ENCODE results near the gene GANC.
"Not testable (repeated sequence)": the region's sequence is repeated elsewhere in the genome, so short reads cannot be mapped to it uniquely, and the experiment has no call there.

GANC gene

GRCh38 chr15:42289166-42289565 lies 16.2 kb downstream of the GANC start:
- no peak overlapping the region for H3K27ac Mint-ChIP-seq
- H3K27me3 Mint-ChIP-seq, result no peaks in the 10 kb centered on the region
- H3K36me3 Mint-ChIP-seq (ENCODE audit: low read depth), result peaks cover 97% of the 10 kb centered on the region
- no peaks in the 10 kb centered on the region for H3K9me3 Mint-ChIP-seq
- intact Hi-C loops (cut with micrococcal nuclease), result no loop called here
- H3K4me1 Mint-ChIP-seq (ENCODE audit: low read depth), result peaks cover 5% of the 10 kb centered on the region
- H3K4me3 Mint-ChIP-seq, result no peak overlapping the region

GRCh38 chr15:42301004-42301403 lies 28.0 kb downstream of the GANC start:
- Mint-ChIP-seq H3K36me3 (ENCODE audit: low read depth) (peaks cover 68% of the 10 kb centered on the region), H3K9me3 (peaks cover 48% of the 10 kb centered on the region)
- H3K27ac Mint-ChIP-seq; H3K4me3 Mint-ChIP-seq; intact Hi-C loops (cut with micrococcal nuclease); H3K4me1 Mint-ChIP-seq (ENCODE audit: low read depth); H3K27me3 Mint-ChIP-seq: not testable (repeated sequence)

GRCh38 chr15:42306681-42307080 lies 33.7 kb downstream of the GANC start:
- no peaks in the 10 kb centered on the region for H3K27me3 Mint-ChIP-seq
- no peak overlapping the region for H3K4me3 Mint-ChIP-seq
- H3K27ac Mint-ChIP-seq, result no peak overlapping the region
- H3K4me1 Mint-ChIP-seq (ENCODE audit: low read depth), result no peaks in the 10 kb centered on the region
- intact Hi-C loops (cut with micrococcal nuclease), result no loop called here
- H3K36me3 Mint-ChIP-seq (ENCODE audit: low read depth), result peaks cover 71% of the 10 kb centered on the region
- H3K9me3 Mint-ChIP-seq, result peaks cover 27% of the 10 kb centered on the region

GRCh38 chr15:42313463-42313862 lies 40.5 kb downstream of the GANC start:
- Mint-ChIP-seq H3K36me3 (ENCODE audit: low read depth) (peaks cover 92% of the 10 kb centered on the region), H3K4me3 (no peak overlapping the region), H3K27me3 (no peaks in the 10 kb centered on the region), H3K9me3 (no peaks in the 10 kb centered on the region), H3K27ac (no peak overlapping the region), H3K4me1 (ENCODE audit: low read depth) (no peaks in the 10 kb centered on the region)
- intact Hi-C loops (cut with micrococcal nuclease), result no loop called here

GRCh38 chr15:42314818-42315217 lies 41.8 kb downstream of the GANC start:
- Mint-ChIP-seq H3K9me3 (no peaks in the 10 kb centered on the region), H3K4me3 (no peak overlapping the region), H3K4me1 (ENCODE audit: low read depth) (no peaks in the 10 kb centered on the region), H3K27ac (no peak overlapping the region), H3K36me3 (ENCODE audit: low read depth) (peaks cover 87% of the 10 kb centered on the region), H3K27me3 (no peaks in the 10 kb centered on the region)
- intact Hi-C loops (cut with micrococcal nuclease), result no loop called here

- peaks cover 84% of the 10 kb centered on the region for H3K36me3 Mint-ChIP-seq (ENCODE audit: low read depth)
- no peak overlapping the region for H3K27ac Mint-ChIP-seq
- no peaks in the 10 kb centered on the region for H3K27me3 Mint-ChIP-seq
- H3K9me3 Mint-ChIP-seq, result no peaks in the 10 kb centered on the region
- H3K4me1 Mint-ChIP-seq (ENCODE audit: low read depth), result no peaks in the 10 kb centered on the region
- intact Hi-C loops (cut with micrococcal nuclease), result no loop called here
- H3K4me3 Mint-ChIP-seq, result no peak overlapping the region
Observed at GRCh38 chr15:42315521-42315920, 42.5 kb downstream of the GANC start.

- H3K9me3 Mint-ChIP-seq; H3K27ac Mint-ChIP-seq; H3K4me3 Mint-ChIP-seq; H3K4me1 Mint-ChIP-seq (ENCODE audit: low read depth); intact Hi-C loops (cut with micrococcal nuclease); H3K27me3 Mint-ChIP-seq: not testable (repeated sequence)
- H3K36me3 Mint-ChIP-seq (ENCODE audit: low read depth), result peaks cover 84% of the 10 kb centered on the region
Observed at GRCh38 chr15:42316282-42316805, 43.3 kb downstream of the GANC start.

- intact Hi-C loops (cut with micrococcal nuclease), result no loop called here
- no peaks in the 10 kb centered on the region for H3K4me1 Mint-ChIP-seq (ENCODE audit: low read depth)
- H3K9me3 Mint-ChIP-seq, result no peaks in the 10 kb centered on the region
- H3K27ac Mint-ChIP-seq, result no peak overlapping the region
- no peaks in the 10 kb centered on the region for H3K27me3 Mint-ChIP-seq
- no peak overlapping the region for H3K4me3 Mint-ChIP-seq
- H3K36me3 Mint-ChIP-seq (ENCODE audit: low read depth), result peaks cover 84% of the 10 kb centered on the region
Observed at GRCh38 chr15:42319206-42319605, 46.2 kb downstream of the GANC start.

GRCh38 chr15:42324308-42324707 lies 51.3 kb downstream of the GANC start:
- H3K36me3 Mint-ChIP-seq (ENCODE audit: low read depth), result peaks cover 89% of the 10 kb centered on the region
- no peaks in the 10 kb centered on the region for H3K4me1 Mint-ChIP-seq (ENCODE audit: low read depth)
- H3K27me3 Mint-ChIP-seq, result no peaks in the 10 kb centered on the region
- no peak overlapping the region for H3K4me3 Mint-ChIP-seq
- H3K9me3 Mint-ChIP-seq, result no peaks in the 10 kb centered on the region
- no peak overlapping the region for H3K27ac Mint-ChIP-seq
- intact Hi-C loops (cut with micrococcal nuclease), result no loop called here

GRCh38 chr15:42329161-42329560 lies 56.2 kb downstream of the GANC start:
- no peaks in the 10 kb centered on the region for H3K4me1 Mint-ChIP-seq (ENCODE audit: low read depth)
- H3K4me3 Mint-ChIP-seq, result no peak overlapping the region
- no peak overlapping the region for H3K27ac Mint-ChIP-seq
- no peaks in the 10 kb centered on the region for H3K27me3 Mint-ChIP-seq
- H3K36me3 Mint-ChIP-seq (ENCODE audit: low read depth), result peaks cover 85% of the 10 kb centered on the region
- intact Hi-C loops (cut with micrococcal nuclease), result no loop called here
- H3K9me3 Mint-ChIP-seq, result no peaks in the 10 kb centered on the region

- Mint-ChIP-seq H3K27me3 (no peaks in the 10 kb centered on the region), H3K9me3 (peaks cover 7% of the 10 kb centered on the region), H3K36me3 (ENCODE audit: low read depth) (peaks cover 85% of the 10 kb centered on the region), H3K27ac (no peak overlapping the region), H3K4me3 (no peak overlapping the region), H3K4me1 (ENCODE audit: low read depth) (no peaks in the 10 kb centered on the region)
- intact Hi-C loops (cut with micrococcal nuclease), result no loop called here
Observed at GRCh38 chr15:42329992-42330391, 57.0 kb downstream of the GANC start.

GRCh38 chr15:42331235-42331634 lies 58.2 kb downstream of the GANC start:
- H3K27me3 Mint-ChIP-seq, result no peaks in the 10 kb centered on the region
- no peak overlapping the region for H3K4me3 Mint-ChIP-seq
- H3K36me3 Mint-ChIP-seq (ENCODE audit: low read depth), result peaks cover 81% of the 10 kb centered on the region
- no peaks in the 10 kb centered on the region for H3K4me1 Mint-ChIP-seq (ENCODE audit: low read depth)
- H3K27ac Mint-ChIP-seq, result no peak overlapping the region
- H3K9me3 Mint-ChIP-seq, result peaks cover 15% of the 10 kb centered on the region
- intact Hi-C loops (cut with micrococcal nuclease), result no loop called here

GRCh38 chr15:42332331-42332730 lies 59.3 kb downstream of the GANC start:
- no peak overlapping the region for H3K27ac Mint-ChIP-seq
- intact Hi-C loops (cut with micrococcal nuclease), result no loop called here
- peaks cover 15% of the 10 kb centered on the region for H3K9me3 Mint-ChIP-seq
- no peaks in the 10 kb centered on the region for H3K27me3 Mint-ChIP-seq
- H3K4me1 Mint-ChIP-seq (ENCODE audit: low read depth), result no peaks in the 10 kb centered on the region
- H3K4me3 Mint-ChIP-seq, result no peak overlapping the region
- peaks cover 75% of the 10 kb centered on the region for H3K36me3 Mint-ChIP-seq (ENCODE audit: low read depth)

GRCh38 chr15:42335074-42335473 lies 62.1 kb downstream of the GANC start:
- Mint-ChIP-seq H3K27ac (no peak overlapping the region), H3K9me3 (peaks cover 15% of the 10 kb centered on the region), H3K36me3 (ENCODE audit: low read depth) (peaks cover 71% of the 10 kb centered on the region), H3K27me3 (no peaks in the 10 kb centered on the region), H3K4me1 (ENCODE audit: low read depth) (no peaks in the 10 kb centered on the region), H3K4me3 (no peak overlapping the region)
- intact Hi-C loops (cut with micrococcal nuclease), result loop anchor here (5.0 kb wide), 1 partner anchor 93 kb away; no protein-coding TSS in a partner anchor

- not testable (repeated sequence) for H3K27ac Mint-ChIP-seq; H3K4me3 Mint-ChIP-seq; H3K4me1 Mint-ChIP-seq (ENCODE audit: low read depth); H3K27me3 Mint-ChIP-seq
- Mint-ChIP-seq H3K36me3 (ENCODE audit: low read depth) (peaks cover 71% of the 10 kb centered on the region), H3K9me3 (peaks cover 15% of the 10 kb centered on the region)
- intact Hi-C loops (cut with micrococcal nuclease), result loop anchor here (5.0 kb wide), 1 partner anchor 94 kb away; no protein-coding TSS in a partner anchor
Observed at GRCh38 chr15:42336650-42337049, 63.6 kb downstream of the GANC start.
